ENCODE measurements around the gene NTM.

GRCh38 chr11:131546218-131546895 lies 175.9 kb downstream of the NTM start:
- TF ChIP-seq CTCF (IDR thresholded peaks at IDR 0.05; ENCODE audit: low read length) (no peak), EZH2 (IDR thresholded peaks at IDR 0.05; ENCODE audit: borderline replicate concordance, low read length) (no peak)

Measured in OCI-LY1 (cell line).